Ovary (tissue), 1 donor: ENCODE results near the gene DOP1A.

Source experiments
- EP300 ChIP-seq: sonication (generic); formaldehyde crosslinking; IDR thresholded peaks from one replicate; pipeline ENCODE4 v1.6.1; 2017; ENCODE audit warnings: antibody characterized with exemption
- POLR2A ChIP-seq: fragments of 450-650 bp; IDR thresholded peaks from one replicate; pipeline ENCODE4 v1.6.1; 2017; ENCODE audit warnings: antibody characterized with exemption, mild to moderate bottlenecking, moderate library complexity

GRCh38 chr6:83180426-83180950, 113.0 kb downstream of the DOP1A start:
- TF ChIP-seq EP300 (no peak), POLR2A (no peak)
